HG03196 (cell line): Measurements from ENCODE around the gene ADAMTS16.

Source experiments
- ATAC-seq: cut with Tn5 transposase; IDR thresholded peaks from one replicate; pipeline ENCODE4 v1.9.1; 2021; ENCODE audit not compliant: unreplicated experiment

ADAMTS16 gene

GRCh38 chr5:5182508-5183188, 42.5 kb downstream of the ADAMTS16 start:
- no peak for ATAC-seq

GRCh38 chr5:5183189-5183699, 43.1 kb downstream of the ADAMTS16 start:
- no peak for ATAC-seq

- ATAC-seq, result no peak
These were observed 43.8 kb downstream of the ADAMTS16 start for GRCh38 chr5:5183933-5184332.

GRCh38 chr5:5188376-5189050, 48.4 kb downstream of the ADAMTS16 start:
- ATAC-seq, result no peak

- ATAC-seq, result no peak
These were observed 48.9 kb downstream of the ADAMTS16 start for GRCh38 chr5:5189051-5189430.

GRCh38 chr5:5191906-5192305, 51.8 kb downstream of the ADAMTS16 start:
- ATAC-seq, result no peak

GRCh38 chr5:5192681-5193080, 52.6 kb downstream of the ADAMTS16 start:
- ATAC-seq, result no peak

- ATAC-seq, result no peak
These were observed 55.2 kb downstream of the ADAMTS16 start for GRCh38 chr5:5195128-5195918.

GRCh38 chr5:5198135-5198534, 58.0 kb downstream of the ADAMTS16 start:
- no peak for ATAC-seq

GRCh38 chr5:5198815-5199214, 58.7 kb downstream of the ADAMTS16 start:
- no peak for ATAC-seq

- no peak for ATAC-seq
These were observed 59.4 kb downstream of the ADAMTS16 start for GRCh38 chr5:5199495-5199894.

- ATAC-seq, result no peak
These were observed 60.0 kb downstream of the ADAMTS16 start for GRCh38 chr5:5200133-5200532.

GRCh38 chr5:5202321-5202720, 62.2 kb downstream of the ADAMTS16 start:
- no peak for ATAC-seq

GRCh38 chr5:5203451-5203850, 63.3 kb downstream of the ADAMTS16 start:
- no peak for ATAC-seq

GRCh38 chr5:5207828-5208227, 67.7 kb downstream of the ADAMTS16 start:
- no peak for ATAC-seq

GRCh38 chr5:5209089-5209488, 69.0 kb downstream of the ADAMTS16 start:
- ATAC-seq, result no peak

- no peak for ATAC-seq
These were observed 69.6 kb downstream of the ADAMTS16 start for GRCh38 chr5:5209510-5210286.

GRCh38 chr5:5217371-5217770, 77.2 kb downstream of the ADAMTS16 start:
- peak; percentile 87 for ATAC-seq

- no peak for ATAC-seq
These were observed 78.3 kb downstream of the ADAMTS16 start for GRCh38 chr5:5218396-5218795.

GRCh38 chr5:5219541-5219940, 79.4 kb downstream of the ADAMTS16 start:
- ATAC-seq, result no peak
